NCI-H526 treated with DMSO at 0.1 percent for 48 hours (cell line): Measurements from ENCODE around the gene PDIA6.
"Not testable (repeated sequence)": the region's sequence is repeated elsewhere in the genome, so short reads cannot be mapped to it uniquely, and the experiment has no call there.

Source experiments
- DNase-seq: peaks from one replicate; lab custom pipeline; 2025; lab: John Stamatoyannopoulos, UW

Gene PDIA6

GRCh38 chr2:10780821-10781220 is 31.8 kb downstream of the PDIA6 start:
- DNase-seq: not testable (repeated sequence)

GRCh38 chr2:10780491-10780820 is 32.1 kb downstream of the PDIA6 start:
- DNase-seq: no peak

- DNase-seq: no peak
Observed at GRCh38 chr2:10779776-10780490, 32.7 kb downstream of the PDIA6 start.

- no peak for DNase-seq
Observed at GRCh38 chr2:10778724-10779115, 33.9 kb downstream of the PDIA6 start.

- no peak for DNase-seq
Observed at GRCh38 chr2:10777842-10778723, 34.5 kb downstream of the PDIA6 start.

GRCh38 chr2:10777111-10777841 is 35.3 kb downstream of the PDIA6 start:
- no peak for DNase-seq

- no peak for DNase-seq
Observed at GRCh38 chr2:10776231-10776977, 36.2 kb downstream of the PDIA6 start.

GRCh38 chr2:10775831-10776230 is 36.8 kb downstream of the PDIA6 start:
- no peak for DNase-seq

- DNase-seq: no peak
Observed at GRCh38 chr2:10775021-10775780, 37.4 kb downstream of the PDIA6 start.

- no peak for DNase-seq
Observed at GRCh38 chr2:10774394-10774793, 38.2 kb downstream of the PDIA6 start.

GRCh38 chr2:10773821-10774341 is 38.7 kb downstream of the PDIA6 start:
- no peak for DNase-seq

- no peak for DNase-seq
Observed at GRCh38 chr2:10772868-10773215, 39.7 kb downstream of the PDIA6 start.

- no peak for DNase-seq
Observed at GRCh38 chr2:10772201-10772867, 40.3 kb downstream of the PDIA6 start.

GRCh38 chr2:10771786-10772185 is 40.8 kb downstream of the PDIA6 start:
- DNase-seq: no peak

GRCh38 chr2:10770956-10771750 is 41.4 kb downstream of the PDIA6 start:
- DNase-seq: no peak

- no peak for DNase-seq
Observed at GRCh38 chr2:10768063-10768507, 44.5 kb downstream of the PDIA6 start.

GRCh38 chr2:10765914-10766313 is 46.7 kb downstream of the PDIA6 start:
- no peak for DNase-seq

GRCh38 chr2:10765461-10765860 is 47.1 kb downstream of the PDIA6 start:
- no peak for DNase-seq

- no peak for DNase-seq
Observed at GRCh38 chr2:10764896-10765295, 47.7 kb downstream of the PDIA6 start.
